ENCODE data around the gene CDSN. TPM values are rescaled to one million over a fixed set of nuclear protein-coding genes. Genes with fewer than 3 reads are reported as not detected.

The CDSN gene
- total and polyA plus RNA-seq, 2 of the 8 experiments (the other 6 are each of a cell fraction or from before 2014, with no cell fraction given): not detected

DNA sequence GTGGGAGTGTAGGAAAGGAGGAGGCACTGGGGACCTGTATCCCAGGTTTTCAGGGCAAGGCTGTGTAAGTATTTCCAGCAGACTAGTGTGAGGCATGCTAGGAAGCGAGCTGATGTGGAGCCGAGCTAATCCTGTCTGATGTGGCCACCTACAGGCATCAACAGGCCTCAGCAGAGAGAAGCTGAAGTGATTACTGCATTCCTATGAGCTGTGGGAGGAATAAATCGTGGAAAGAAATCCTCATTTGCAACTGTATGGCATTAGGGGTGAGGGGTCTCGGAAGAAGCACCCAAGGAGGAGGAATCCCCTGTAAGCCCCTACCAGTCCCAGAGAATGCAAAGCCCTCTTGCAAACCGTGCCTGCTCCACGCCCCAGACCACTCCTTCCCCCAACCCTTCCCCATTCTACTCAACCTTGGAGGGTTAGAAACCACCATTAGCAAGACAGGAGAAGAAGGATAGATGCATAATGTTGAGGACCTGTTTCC is 49.5 kb downstream of the CDSN start (continued):
- TF ChIP-seq CHD7 (IDR thresholded peaks at IDR 0.05; ENCODE audit: insufficient replicate concordance, low read length) (no peak), SIX5 (IDR thresholded peaks at IDR 0.05; ENCODE audit: low read depth, low read length) (no peak), RNF2 (IDR thresholded peaks at IDR 0.05; ENCODE audit: borderline replicate concordance, low read depth, low read length, missing control alignments, poor library complexity, severe bottlenecking) (no peak), SIN3A (conservative IDR thresholded peaks at IDR 0.05 in 1 of 2, IDR thresholded peaks at IDR 0.05 in 1 of 2; ENCODE audit: low read depth in 1 of 2, low read length in 2 of 2) (no peak), TCF12 (IDR thresholded peaks at IDR 0.05; ENCODE audit: low read depth, low read length) (no peak), TBP (IDR thresholded peaks at IDR 0.05; ENCODE audit: low read depth, low read length) (peak; percentile 33; the same call in 1 of the 2 replicates), JUN (IDR thresholded peaks at IDR 0.05; ENCODE audit: low read depth, low read length) (no peak), KDM1A (IDR thresholded peaks at IDR 0.05; ENCODE audit: borderline replicate concordance, low read length) (no peak), HDAC6 (IDR thresholded peaks at IDR 0.05; ENCODE audit: low read depth, low read length) (no peak), KDM5A (IDR thresholded peaks at IDR 0.05; ENCODE audit: low read length) (no peak; the same call in 1 of the 2 replicates), CBX5 (IDR thresholded peaks at IDR 0.05; ENCODE audit: low read depth, low read length) (no peak)

Measured in H1 (cell line).